ENCODE results near the gene CXCR4.
"Not testable (repeated sequence)": the region's sequence is repeated elsewhere in the genome, so short reads cannot be mapped to it uniquely, and the experiment has no call there.

CXCR4 gene

DNA sequence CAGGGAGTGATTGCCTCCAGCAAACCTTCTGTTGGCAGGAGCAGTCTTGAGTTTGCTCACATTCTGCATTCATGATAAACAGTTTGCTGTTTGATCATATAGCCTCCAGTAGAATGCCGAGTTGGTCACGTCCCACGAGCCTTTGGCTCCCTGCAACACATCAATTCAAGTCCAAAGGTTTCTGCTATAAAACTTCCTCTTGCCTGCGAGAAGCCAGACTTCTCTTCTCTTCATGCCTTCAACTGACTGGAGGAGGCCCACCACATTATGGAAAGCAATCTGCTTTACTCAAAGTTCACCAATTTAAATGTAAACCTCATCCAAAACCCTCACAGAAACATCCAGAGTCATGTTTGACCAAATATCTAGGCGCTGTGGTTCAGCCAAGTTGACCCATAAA lies 40.8 kb downstream of the CXCR4 start:
- peaks cover 17% of the 10 kb centered on the region for H3K4me1 ChIP-seq (ENCODE audit: insufficient read depth, low read length, severe bottlenecking)
- H2AFZ ChIP-seq (ENCODE audit: low read length) = no peak overlapping the region

GRCh38 chr2:136075476-136075875 lies 42.5 kb downstream of the CXCR4 start:
- Histone ChIP-seq H3K79me2 (ENCODE audit: insufficient read depth, low read length) (no peaks in the 10 kb centered on the region), H3K27me3 (ENCODE audit: insufficient read depth, low read length) (no peaks in the 10 kb centered on the region), H4K20me1 (ENCODE audit: insufficient read depth, low read length) (no peaks in the 10 kb centered on the region), H2AFZ (ENCODE audit: low read length) (no peak overlapping the region), H3K4me1 (ENCODE audit: insufficient read depth, low read length, severe bottlenecking) (peaks cover 17% of the 10 kb centered on the region), H3K4me3 (ENCODE audit: low read depth, low read length, poor library complexity, severe bottlenecking) (no peak overlapping the region), H3K9ac (ENCODE audit: low read length) (no peak overlapping the region), H3K9me2 (ENCODE audit: low read depth, low read length) (no peaks in the 10 kb centered on the region), H3K27ac (ENCODE audit: low read depth, low read length, poor library complexity, severe bottlenecking) (no peak overlapping the region), H3F3A (ENCODE audit: insufficient read depth, low read length) (no peaks in the 10 kb centered on the region), H3K9me3 (ENCODE audit: low read length) (peaks cover 19% of the 10 kb centered on the region), H3K4me2 (ENCODE audit: low read length) (peak overlapping the region; percentile 23; the same call in 1 of the 2 replicates), H3K36me3 (ENCODE audit: insufficient read depth, low read length) (no peaks in the 10 kb centered on the region; the same call in 1 of the 2 replicates)
- no peak for TF ChIP-seq EZH2 (IDR thresholded peaks at IDR 0.05; ENCODE audit: borderline replicate concordance, low read length)
- TF ChIP-seq, protein P1, sequence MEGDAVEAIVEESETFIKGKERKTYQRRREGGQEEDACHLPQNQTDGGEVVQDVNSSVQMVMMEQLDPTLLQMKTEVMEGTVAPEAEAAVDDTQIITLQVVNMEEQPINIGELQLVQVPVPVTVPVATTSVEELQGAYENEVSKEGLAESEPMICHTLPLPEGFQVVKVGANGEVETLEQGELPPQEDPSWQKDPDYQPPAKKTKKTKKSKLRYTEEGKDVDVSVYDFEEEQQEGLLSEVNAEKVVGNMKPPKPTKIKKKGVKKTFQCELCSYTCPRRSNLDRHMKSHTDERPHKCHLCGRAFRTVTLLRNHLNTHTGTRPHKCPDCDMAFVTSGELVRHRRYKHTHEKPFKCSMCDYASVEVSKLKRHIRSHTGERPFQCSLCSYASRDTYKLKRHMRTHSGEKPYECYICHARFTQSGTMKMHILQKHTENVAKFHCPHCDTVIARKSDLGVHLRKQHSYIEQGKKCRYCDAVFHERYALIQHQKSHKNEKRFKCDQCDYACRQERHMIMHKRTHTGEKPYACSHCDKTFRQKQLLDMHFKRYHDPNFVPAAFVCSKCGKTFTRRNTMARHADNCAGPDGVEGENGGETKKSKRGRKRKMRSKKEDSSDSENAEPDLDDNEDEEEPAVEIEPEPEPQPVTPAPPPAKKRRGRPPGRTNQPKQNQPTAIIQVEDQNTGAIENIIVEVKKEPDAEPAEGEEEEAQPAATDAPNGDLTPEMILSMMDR (IDR thresholded peaks at IDR 0.05; ENCODE audit: low read length) = peak; percentile 14; the same call in 1 of the 2 replicates

More for the DNA sequence above, 40.8 kb downstream of the CXCR4 start:
- Histone ChIP-seq H4K20me1 (ENCODE audit: insufficient read depth, low read length) (no peaks in the 10 kb centered on the region), H3K27ac (ENCODE audit: low read depth, low read length, poor library complexity, severe bottlenecking) (no peak overlapping the region), H3F3A (ENCODE audit: insufficient read depth, low read length) (no peaks in the 10 kb centered on the region), H3K4me2 (ENCODE audit: low read length) (no peak overlapping the region), H3K9me2 (ENCODE audit: low read depth, low read length) (no peaks in the 10 kb centered on the region), H3K27me3 (ENCODE audit: insufficient read depth, low read length) (no peaks in the 10 kb centered on the region), H3K79me2 (ENCODE audit: insufficient read depth, low read length) (no peaks in the 10 kb centered on the region), H3K4me3 (ENCODE audit: low read depth, low read length, poor library complexity, severe bottlenecking) (no peak overlapping the region), H3K9ac (ENCODE audit: low read length) (no peak overlapping the region), H3K9me3 (ENCODE audit: low read length) (0 out of 2 replicates have a peak, but pooled peaks cover 8% of the 10 kb centered on the region), H3K36me3 (ENCODE audit: insufficient read depth, low read length) (no peaks in the 10 kb centered on the region; the same call in 1 of the 2 replicates)
- TF ChIP-seq, protein P1 (IDR thresholded peaks at IDR 0.05; ENCODE audit: low read length) = no peak
- TF ChIP-seq EZH2 (IDR thresholded peaks at IDR 0.05; ENCODE audit: borderline replicate concordance, low read length) = no peak

DNA sequence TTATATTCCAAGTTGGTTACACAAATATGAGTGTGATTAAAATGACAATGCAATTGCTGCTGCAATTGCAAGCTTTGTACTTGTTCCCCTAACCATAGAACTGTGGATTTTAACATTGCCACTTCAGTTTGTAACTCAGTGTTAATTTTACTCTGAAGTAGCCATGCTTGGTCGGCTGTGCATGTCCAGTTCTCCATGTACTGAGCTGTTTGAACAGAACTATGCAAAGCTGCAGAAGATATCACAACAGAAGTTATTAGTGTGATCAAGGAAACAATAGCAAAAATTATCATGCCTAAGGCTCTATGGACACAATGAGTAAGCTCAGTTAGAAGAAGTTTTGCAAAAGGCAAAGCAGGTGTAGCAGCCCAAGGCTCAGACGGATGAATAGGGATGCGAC lies 45.3 kb downstream of the CXCR4 start:
- H3K27me3 ChIP-seq (ENCODE audit: insufficient read depth, low read length) = no peaks in the 10 kb centered on the region

GRCh38 chr2:136071887-136072286 lies 46.1 kb downstream of the CXCR4 start:
- not testable (repeated sequence) for H2AFZ ChIP-seq (ENCODE audit: low read length); H3K27me3 ChIP-seq (ENCODE audit: insufficient read depth, low read length); H3K79me2 ChIP-seq (ENCODE audit: insufficient read depth, low read length); H3K4me2 ChIP-seq (ENCODE audit: low read length); H3K9ac ChIP-seq (ENCODE audit: low read length); H3K4me3 ChIP-seq (ENCODE audit: low read depth, low read length, poor library complexity, severe bottlenecking); H3K36me3 ChIP-seq (ENCODE audit: insufficient read depth, low read length); H3K9me2 ChIP-seq (ENCODE audit: low read depth, low read length); H3F3A ChIP-seq (ENCODE audit: insufficient read depth, low read length); H4K20me1 ChIP-seq (ENCODE audit: insufficient read depth, low read length); H3K27ac ChIP-seq (ENCODE audit: low read depth, low read length, poor library complexity, severe bottlenecking)
- Histone ChIP-seq H3K9me3 (ENCODE audit: low read length) (peaks cover 20% of the 10 kb centered on the region), H3K4me1 (ENCODE audit: insufficient read depth, low read length, severe bottlenecking) (peaks cover 41% of the 10 kb centered on the region)

More for the DNA sequence above, 45.3 kb downstream of the CXCR4 start:
- no peak overlapping the region for H3K4me2 ChIP-seq (ENCODE audit: low read length)
- no peaks in the 10 kb centered on the region for H3K79me2 ChIP-seq (ENCODE audit: insufficient read depth, low read length)
- no peaks in the 10 kb centered on the region; the same call in 1 of the 2 replicates for H3K36me3 ChIP-seq (ENCODE audit: insufficient read depth, low read length)
- H3F3A ChIP-seq (ENCODE audit: insufficient read depth, low read length) = no peaks in the 10 kb centered on the region
- H3K9me3 ChIP-seq (ENCODE audit: low read length) = peaks cover 20% of the 10 kb centered on the region
- H3K9me2 ChIP-seq (ENCODE audit: low read depth, low read length) = no peaks in the 10 kb centered on the region
- peaks cover 39% of the 10 kb centered on the region for H3K4me1 ChIP-seq (ENCODE audit: insufficient read depth, low read length, severe bottlenecking)
- no peak for TF ChIP-seq EZH2 (IDR thresholded peaks at IDR 0.05; ENCODE audit: borderline replicate concordance, low read length)
- TF ChIP-seq, protein P1 (IDR thresholded peaks at IDR 0.05; ENCODE audit: low read length) = no peak
- no peak overlapping the region for H3K9ac ChIP-seq (ENCODE audit: low read length)
- H4K20me1 ChIP-seq (ENCODE audit: insufficient read depth, low read length) = no peaks in the 10 kb centered on the region
- H2AFZ ChIP-seq (ENCODE audit: low read length) = no peak overlapping the region
- no peak overlapping the region for H3K27ac ChIP-seq (ENCODE audit: low read depth, low read length, poor library complexity, severe bottlenecking)
- no peak overlapping the region for H3K4me3 ChIP-seq (ENCODE audit: low read depth, low read length, poor library complexity, severe bottlenecking)
